Smooth muscle cell of the brain vasculature (primary cell): ENCODE measurements around the gene STX11.

Source experiments
- DNase-seq: peaks from one replicate; pipeline ENCODE4 v3.0.0-alpha.2; 2012; ENCODE audit warnings: low read depth, low spot score

STX11 gene

GRCh38 chr6:144214622-144215401 lies 64.5 kb downstream of the STX11 start:
- DNase-seq: no peak

- no peak for DNase-seq
Observed at GRCh38 chr6:144215402-144215931, 65.2 kb downstream of the STX11 start.

GRCh38 chr6:144215932-144216667 lies 65.8 kb downstream of the STX11 start:
- peak; percentile 95 for DNase-seq

- DNase-seq: no peak
Observed at GRCh38 chr6:144216668-144217218, 66.4 kb downstream of the STX11 start.

- DNase-seq: no peak
Observed at GRCh38 chr6:144217264-144217663, 66.9 kb downstream of the STX11 start.

- DNase-seq: no peak
Observed at GRCh38 chr6:144217797-144218196, 67.5 kb downstream of the STX11 start.

GRCh38 chr6:144219056-144219685 lies 68.9 kb downstream of the STX11 start:
- DNase-seq: no peak

- no peak for DNase-seq
Observed at GRCh38 chr6:144220031-144220790, 69.9 kb downstream of the STX11 start.

- DNase-seq: no peak
Observed at GRCh38 chr6:144223686-144224085, 73.4 kb downstream of the STX11 start.

GRCh38 chr6:144231721-144232120 lies 81.4 kb downstream of the STX11 start:
- no peak for DNase-seq

GRCh38 chr6:144232176-144232831 lies 82.0 kb downstream of the STX11 start:
- DNase-seq: no peak

GRCh38 chr6:144232832-144233230 lies 82.5 kb downstream of the STX11 start:
- DNase-seq: no peak

GRCh38 chr6:144234399-144234798 lies 84.1 kb downstream of the STX11 start:
- no peak for DNase-seq

GRCh38 chr6:144234935-144235334 lies 84.6 kb downstream of the STX11 start:
- no peak for DNase-seq
